GM19395 (cell line): ENCODE measurements around the gene KRT80.

Source experiments
- ATAC-seq: cut with Tn5 transposase; IDR thresholded peaks from one replicate; pipeline ENCODE4 v1.9.1; 2021; ENCODE audit warnings: mild to moderate bottlenecking, moderate library complexity; ENCODE audit not compliant: unreplicated experiment

Gene KRT80

GRCh38 chr12:52211716-52212585 lies 20.1 kb upstream of the KRT80 start:
- ATAC-seq, result no peak

GRCh38 chr12:52210925-52211650 lies 19.3 kb upstream of the KRT80 start:
- no peak for ATAC-seq

GRCh38 chr12:52210186-52210924 lies 18.5 kb upstream of the KRT80 start:
- no peak for ATAC-seq

DNA sequence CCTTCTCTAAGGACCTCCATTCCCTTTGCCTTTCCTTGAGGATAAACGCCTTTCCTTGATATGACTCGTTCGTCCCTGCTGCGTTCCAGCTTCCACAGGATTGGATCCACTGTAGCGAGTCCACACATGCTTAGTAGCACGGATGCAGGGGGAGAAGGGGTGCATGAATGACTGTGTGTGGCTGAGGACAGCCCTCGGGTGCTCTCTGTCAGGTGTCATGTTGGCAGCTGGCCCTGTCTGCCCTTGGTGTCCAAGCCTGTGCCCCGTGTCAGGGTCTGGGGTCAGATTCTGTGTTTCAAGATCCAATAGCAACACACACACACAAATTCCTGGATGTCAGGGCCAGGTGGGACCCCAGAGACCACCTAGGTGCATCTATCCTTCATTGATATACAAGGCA lies 17.5 kb upstream of the KRT80 start:
- ATAC-seq, result no peak

DNA sequence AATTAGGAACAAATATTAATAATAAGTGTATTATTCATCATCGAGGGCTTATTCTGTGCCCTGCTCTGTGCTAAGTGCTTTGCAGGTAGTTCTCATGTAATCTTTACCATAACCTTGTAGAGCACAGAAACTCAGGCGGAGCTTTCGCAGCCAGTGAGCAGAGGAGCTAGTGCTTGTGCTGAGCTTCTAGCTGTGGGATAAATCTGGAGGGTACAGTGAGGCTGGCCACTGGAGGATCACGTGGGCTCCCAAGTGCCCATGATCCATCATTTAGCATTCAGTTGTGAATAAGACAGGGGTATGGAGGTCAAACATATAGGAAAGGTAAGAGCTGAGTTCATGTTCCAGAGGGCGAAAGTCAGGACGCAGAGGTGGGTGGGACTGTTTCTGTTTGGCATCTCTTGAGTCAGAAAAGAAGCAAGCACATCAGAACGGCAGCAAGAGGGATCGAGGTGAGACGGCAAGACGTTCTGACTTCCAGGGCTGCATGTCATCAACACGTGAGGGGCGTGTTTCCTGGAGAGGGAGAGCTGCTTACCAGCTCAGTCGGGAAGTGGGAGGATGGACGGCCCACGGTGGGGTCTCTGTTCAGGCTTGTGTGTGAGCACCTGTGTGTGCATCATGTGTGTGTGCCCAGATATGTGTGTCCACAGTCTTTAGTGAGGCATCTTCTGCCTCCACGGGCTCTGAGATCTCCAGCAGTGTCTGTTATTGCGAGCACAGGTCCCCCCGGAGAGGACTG lies 16.8 kb upstream of the KRT80 start:
- no peak for ATAC-seq

- no peak for ATAC-seq
Observed at GRCh38 chr12:52207895-52208294, 16.1 kb upstream of the KRT80 start.

DNA sequence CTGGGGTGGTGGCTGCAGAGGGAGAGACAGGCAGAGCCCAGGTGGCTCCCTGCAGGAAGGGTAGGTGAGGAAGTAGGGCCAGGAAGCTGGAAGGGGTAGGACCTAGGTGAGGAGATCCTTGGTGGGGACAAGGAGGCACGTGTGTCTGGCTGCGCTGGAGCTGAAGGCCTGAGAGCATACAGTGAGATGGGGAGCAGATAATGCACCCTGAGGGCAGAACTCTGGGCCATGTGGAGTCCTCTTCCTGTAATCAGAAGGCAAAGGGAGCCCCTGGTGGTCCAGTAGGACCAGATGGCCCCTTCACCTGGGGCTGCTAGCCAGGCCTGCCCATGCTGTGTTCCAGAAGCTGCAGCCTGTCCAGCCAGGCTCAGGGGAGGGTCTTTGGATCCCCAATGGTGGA lies 15.3 kb upstream of the KRT80 start:
- ATAC-seq, result no peak

- ATAC-seq, result no peak
Observed at GRCh38 chr12:52206304-52207040, 14.7 kb upstream of the KRT80 start.

DNA sequence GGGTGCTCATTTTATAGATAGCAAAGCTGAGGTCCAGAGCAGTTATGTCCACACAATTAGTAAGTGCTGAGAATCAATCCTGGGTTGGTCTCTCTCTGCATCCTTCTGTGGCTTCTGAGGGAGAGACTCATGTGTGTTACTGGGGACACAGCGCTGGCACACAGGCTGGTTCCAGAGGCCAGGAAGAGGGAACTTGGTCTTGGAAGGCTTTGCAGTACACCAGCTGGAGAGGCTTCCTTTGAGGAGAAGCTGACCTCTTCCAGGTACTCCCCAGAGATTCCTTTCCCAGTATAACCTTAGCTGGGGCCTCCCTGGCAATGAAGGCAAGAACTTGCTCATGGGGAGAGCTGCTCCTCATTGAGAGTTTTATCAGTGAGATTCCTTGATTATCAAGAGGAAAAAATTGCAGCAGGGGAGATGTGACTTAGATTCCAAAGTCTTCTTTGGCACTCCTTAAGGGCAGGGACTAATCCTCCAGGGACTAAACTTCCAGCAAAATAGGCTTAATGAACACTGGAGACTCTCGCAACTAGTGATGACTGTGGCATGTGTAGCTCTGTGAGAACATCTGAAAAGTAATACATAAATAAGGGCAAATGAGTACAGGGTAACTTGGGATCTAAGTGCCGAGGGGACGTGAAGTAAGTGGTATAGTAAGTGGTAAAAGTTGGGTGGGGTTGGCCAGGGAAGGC lies 13.9 kb upstream of the KRT80 start:
- no peak for ATAC-seq

DNA sequence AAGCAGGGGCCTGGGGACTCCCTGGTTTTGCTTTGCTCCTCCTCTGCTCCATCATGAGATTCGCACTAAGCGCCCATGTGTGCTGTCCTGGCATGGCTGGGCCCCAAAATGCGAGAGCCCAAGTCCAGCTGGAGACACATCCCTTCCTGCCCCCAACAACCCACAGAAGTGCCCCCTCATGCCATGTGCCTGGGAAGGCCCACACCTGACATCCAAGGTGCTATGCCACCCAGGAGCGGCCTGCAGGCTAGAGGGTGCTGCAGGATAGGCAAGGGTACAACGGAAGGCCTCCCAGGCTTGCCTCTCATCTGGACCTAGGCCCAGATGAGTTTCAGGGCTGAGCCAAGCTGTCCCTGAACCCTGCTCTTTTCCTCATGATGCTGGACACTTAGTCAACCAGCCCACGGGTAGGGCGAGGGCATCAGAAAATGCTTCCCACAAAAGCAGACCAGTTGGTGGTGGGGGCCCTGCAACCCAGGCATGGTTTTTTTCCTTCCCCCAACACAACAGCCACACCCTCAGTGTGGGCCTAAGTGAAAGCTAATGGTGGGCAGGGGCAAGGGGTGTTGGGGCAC lies 13.2 kb upstream of the KRT80 start:
- no peak for ATAC-seq

- no peak for ATAC-seq
Observed at GRCh38 chr12:52204095-52204930, 12.5 kb upstream of the KRT80 start.

- no peak for ATAC-seq
Observed at GRCh38 chr12:52203079-52203921, 11.5 kb upstream of the KRT80 start.

DNA sequence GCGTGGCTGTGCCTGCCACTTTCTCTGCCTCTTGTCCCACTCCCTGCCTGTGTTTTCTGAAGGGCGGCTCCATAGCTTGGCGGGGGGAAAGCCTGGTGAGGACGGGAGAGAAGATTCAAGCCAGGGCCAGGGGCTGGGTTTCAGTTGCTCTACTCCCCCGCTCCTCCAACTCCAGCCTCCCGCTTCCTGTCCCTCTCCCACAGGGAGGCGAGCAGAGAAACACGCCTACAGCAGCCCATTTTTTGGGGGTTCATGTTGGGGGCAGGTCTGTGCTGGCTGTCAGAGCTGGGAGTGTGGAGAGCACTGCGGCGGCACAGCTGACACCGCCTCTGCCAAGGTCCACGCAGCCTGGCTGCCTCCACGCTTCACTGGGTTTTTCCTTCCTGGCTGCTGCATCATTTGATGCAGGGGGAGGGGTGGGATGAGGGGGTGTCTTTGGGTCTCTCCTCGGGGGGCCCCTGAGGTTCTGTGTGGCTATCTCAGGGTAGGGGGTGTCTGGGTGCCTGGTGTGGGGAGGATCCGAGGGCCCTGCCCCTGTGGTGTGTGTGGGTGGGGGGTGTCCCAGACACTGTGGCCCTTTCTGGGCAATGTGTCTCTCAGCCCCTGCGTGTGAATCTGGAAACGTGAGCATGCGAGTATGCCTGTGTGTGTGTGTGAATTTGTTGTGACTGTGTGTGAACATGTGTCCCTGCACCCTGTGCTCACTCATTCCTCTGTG lies 10.7 kb upstream of the KRT80 start:
- no peak for ATAC-seq

DNA sequence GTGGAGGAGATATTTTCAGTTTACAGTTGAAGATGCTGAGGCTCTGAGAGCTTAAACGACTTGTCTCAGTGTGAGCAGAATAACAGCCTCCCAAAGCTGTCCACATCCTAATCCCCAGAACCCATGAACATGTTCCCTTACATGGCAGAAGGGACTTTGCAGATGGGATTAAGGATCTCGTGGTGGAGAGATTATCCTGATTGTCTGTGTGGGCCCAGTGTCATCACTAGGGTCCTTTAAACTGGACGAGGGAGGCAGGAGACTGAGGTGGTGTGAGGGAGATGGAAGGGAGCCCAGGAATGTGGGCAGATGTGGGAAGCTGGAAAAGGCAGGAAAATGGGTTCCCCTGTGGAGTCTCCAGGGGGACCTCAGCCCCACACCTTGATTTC lies 9.6 kb upstream of the KRT80 start:
- ATAC-seq, result no peak

DNA sequence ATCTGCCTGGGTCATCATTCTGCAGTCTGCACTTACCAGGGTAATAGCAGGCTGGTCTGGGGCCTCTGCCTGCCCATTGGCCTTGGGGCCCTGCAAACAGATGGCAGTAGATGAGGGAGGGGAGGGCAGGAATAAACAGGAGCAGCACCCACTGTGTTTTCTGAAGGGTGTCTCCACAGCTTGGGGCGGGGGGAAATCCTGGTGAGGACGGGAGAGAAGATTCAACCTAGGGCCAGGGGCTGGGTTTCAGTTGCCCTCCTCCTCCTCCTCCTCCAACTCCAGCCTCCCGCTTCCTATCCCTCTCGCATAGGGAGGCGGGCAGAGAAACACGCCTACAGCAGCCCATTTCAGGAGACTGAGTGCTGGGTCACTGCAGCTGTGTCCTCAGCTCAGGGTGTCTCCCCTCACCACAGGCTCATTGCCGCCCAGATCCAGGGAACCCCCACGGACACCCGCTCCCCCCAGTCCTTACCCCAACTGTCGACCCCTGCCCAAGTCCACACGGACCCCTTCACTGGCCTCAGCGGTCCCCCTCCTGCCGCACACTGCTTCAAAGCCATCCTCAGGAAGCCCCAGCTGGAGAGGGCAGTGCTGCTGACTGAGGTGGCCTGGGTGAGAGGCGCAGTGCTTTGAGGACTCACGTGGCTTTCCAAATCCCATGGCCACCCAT lies 9.1 kb upstream of the KRT80 start:
- no peak for ATAC-seq

DNA sequence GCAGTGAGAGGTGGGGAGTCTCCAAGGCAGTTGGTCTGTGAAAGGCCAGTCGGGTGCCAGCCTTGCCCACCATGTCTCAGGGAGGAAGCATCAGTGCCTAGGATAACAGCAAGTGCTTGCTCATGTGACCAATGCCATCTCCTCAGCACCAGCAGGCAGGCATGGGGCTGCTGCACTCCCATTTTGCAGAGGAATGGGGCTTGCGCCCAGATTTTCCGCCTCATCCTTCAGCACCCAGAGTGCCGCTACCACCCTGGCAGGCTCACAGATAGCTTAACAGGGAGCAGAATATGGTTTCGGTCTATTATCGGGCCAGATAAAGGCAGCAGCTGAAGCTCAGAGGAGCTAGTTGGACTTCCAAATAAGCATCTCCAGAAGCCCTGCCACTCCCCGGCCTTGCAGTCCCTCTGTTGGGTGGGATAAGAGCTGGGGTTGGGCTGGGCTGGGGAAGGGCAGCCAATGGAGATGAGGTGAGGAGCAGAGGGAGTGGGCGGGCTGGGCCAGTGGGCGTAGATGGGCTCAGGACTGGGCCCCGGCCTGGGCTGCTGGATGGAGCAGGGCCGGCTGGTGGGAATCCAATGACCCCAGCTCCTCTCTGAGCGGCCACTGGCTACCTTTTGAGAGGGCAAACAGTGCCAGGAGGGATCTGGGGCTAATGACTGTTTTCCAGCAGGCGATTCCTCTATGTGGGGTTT lies 8.4 kb upstream of the KRT80 start:
- ATAC-seq, result no peak
